Sigmoid colon (tissue), 7 donors: ENCODE measurements around the gene ROR1. TPM values are rescaled to one million over a fixed set of nuclear protein-coding genes. Genes with fewer than 3 reads are reported as not detected.
A peak's percentile ranks its signal among the peaks of the same experiment; 100 is the strongest.

ENCODE experiments used
- DNase-seq: peaks from one replicate; pipeline ENCODE4 v3.0.0-alpha.2; 2019
- H3K27ac ChIP-seq, 4 donors: fragments of 200-600 bp; sonication (generic); one replicate each; pipeline ENCODE4 v1.5.1; 2016 to 2019; ENCODE audit warnings: mild to moderate bottlenecking in 1 of 4
- H3K27me3 ChIP-seq, 3 donors: fragments of 200-600 bp; sonication (generic); one replicate each; pipeline ENCODE4 v1.5.1; 2019; ENCODE audit warnings: mild to moderate bottlenecking in 1 of 3
- H3K36me3 ChIP-seq, 4 donors: fragments of 200-600 bp; sonication (generic); one replicate each; pipeline ENCODE4 v1.5.1; 2016 to 2019
- H3K4me1 ChIP-seq, 4 donors: fragments of 200-600 bp; sonication (generic); one replicate each; pipeline ENCODE4 v1.5.1; 2017 to 2019
- H3K4me3 ChIP-seq, 4 donors: fragments of 200-600 bp; sonication (generic); one replicate each; pipeline ENCODE4 v1.5.1; 2017 to 2019; ENCODE audit warnings: mild to moderate bottlenecking in 2 of 4, moderate library complexity in 1 of 4
- H3K9me3 ChIP-seq, 4 donors: fragments of 200-600 bp in 3 of 4; sonication (generic) in 3 of 4; one replicate each; pipeline versions ENCODE4 v1.5.1 to v1.6.1; 2013 to 2019
- CTCF ChIP-seq, 4 experiments: fragments of 450-650 bp in 3 of 4; fragments of 200-600 bp in 1 of 4; IDR thresholded peaks; one replicate each; pipeline ENCODE4 v1.5.1; 2016 to 2019; ENCODE audit warnings: antibody characterized with exemption in 4 of 4, mild to moderate bottlenecking in 3 of 4, moderate library complexity in 2 of 4
- EP300 ChIP-seq, 4 donors: sonication (generic); formaldehyde crosslinking; IDR thresholded peaks; one replicate each; pipeline ENCODE4 v1.6.1; 2017; ENCODE audit warnings: antibody characterized with exemption in 4 of 4
- POLR2A ChIP-seq, 2 donors: fragments of 450-650 bp; IDR thresholded peaks; one replicate each; pipeline ENCODE4 v1.6.1; 2016; ENCODE audit warnings: antibody characterized with exemption in 2 of 2, mild to moderate bottlenecking in 2 of 2, moderate library complexity in 2 of 2
- POLR2AphosphoS5 ChIP-seq, 4 donors: sonication (generic); formaldehyde crosslinking; IDR thresholded peaks; one replicate each; pipeline ENCODE4 v1.6.1; 2017; ENCODE audit warnings: antibody characterized with exemption in 4 of 4
- WGBS, 2 donors: extraction: QIAGEN DNeasy Blood & Tissue Kit; methylation state at CpG; one replicate each; pipeline ENCODE4 v1.1.7; 2013; 5-methylcytosine and 5-hydroxymethylcytosine counted together
- intact Hi-C: fragments of 100-400 bp; cut with DNase I; formaldehyde crosslinking; loops from one replicate; pipeline ENCODE4 v1.15.1; 2023
- polyA plus RNA-seq, 3 donors: library from polyadenylated mRNA; stranded (reverse); fragments of 200-250 nt; gene quantifications; one replicate each; pipeline ENCODE4 v1.2.3, GENCODE V29; 2013
- total RNA-seq, 4 donors: library from RNA; depleted of rRNA; stranded (reverse); fragments of >200 nt; gene quantifications; one replicate each; pipeline ENCODE4 v1.1.0, GENCODE V29; 2016
- donor health status: healthy with polysubstance abuse.
- donor health status: Bipolar disorder and iron deficiency.
- donor health status: healthy.

The ROR1 gene
- total and polyA plus RNA-seq, 7 donors = under 0.01 to 37.1 (median 27.3) TPM

GRCh38 chr1:63878932-63879331 is 105.1 kb downstream of the ROR1 start:
- 0 to 42% methylated on average over 1 of the region's 1 CpG for WGBS, 2 donors
- DNase-seq = no peak
- Histone ChIP-seq H3K27me3 (no peaks in the 10 kb centered on the region), H3K9me3 (no peaks in the 10 kb centered on the region), H3K36me3 (no peaks in the 10 kb centered on the region), H3K4me3 (no peak overlapping the region), H3K27ac (peak overlapping the region in 2 of 4 donors; percentile 22 to 55), H3K4me1 (peaks cover 0 to 76% (median 63%) of the 10 kb centered on the region in 4 donors)
- TF ChIP-seq POLR2AphosphoS5 (IDR thresholded peaks at IDR 0.05) = no peak
- no peak for TF ChIP-seq EP300 (IDR thresholded peaks at IDR 0.05)
- no peak for TF ChIP-seq POLR2A (IDR thresholded peaks at IDR 0.05)
- no peak for TF ChIP-seq CTCF (IDR thresholded peaks at IDR 0.05)
- intact Hi-C loops = no loop called here

- intact Hi-C loops = no loop called here
- no peaks in the 10 kb centered on the region for H3K36me3 ChIP-seq
- no peaks in the 10 kb centered on the region for H3K9me3 ChIP-seq
- peak overlapping the region in 1 of 4 donors; percentile 39 for H3K27ac ChIP-seq
- H3K27me3 ChIP-seq = no peaks in the 10 kb centered on the region
- H3K4me1 ChIP-seq = peaks cover 0 to 59% (median 46%) of the 10 kb centered on the region in 4 donors
- 94 to 97% methylated on average over 1 of the region's 1 CpG for WGBS, 2 donors
- TF ChIP-seq POLR2AphosphoS5 (IDR thresholded peaks at IDR 0.05) = no peak
- no peak for TF ChIP-seq POLR2A (IDR thresholded peaks at IDR 0.05)
- TF ChIP-seq CTCF (IDR thresholded peaks at IDR 0.05) = no peak
- no peak for TF ChIP-seq EP300 (IDR thresholded peaks at IDR 0.05)
- DNase-seq = no peak
- H3K4me3 ChIP-seq = no peak overlapping the region
Observed at GRCh38 chr1:63880958-63881576, 107.2 kb downstream of the ROR1 start.

GRCh38 chr1:63882048-63882704 is 108.4 kb downstream of the ROR1 start:
- intact Hi-C loops = no loop called here
- H3K4me1 ChIP-seq = peaks cover 0 to 53% (median 45%) of the 10 kb centered on the region in 4 donors

GRCh38 chr1:63883494-63884235 is 109.8 kb downstream of the ROR1 start:
- Histone ChIP-seq H3K36me3 (no peaks in the 10 kb centered on the region), H3K27ac (peak overlapping the region in 1 of 4 donors; percentile 9), H3K27me3 (no peaks in the 10 kb centered on the region), H3K4me3 (no peak overlapping the region), H3K4me1 (peaks cover 0 to 38% (median 32%) of the 10 kb centered on the region in 4 donors), H3K9me3 (no peaks in the 10 kb centered on the region)
- WGBS, 2 donors = 84% methylated on average over 6 of the region's 6 CpGs
- no peak for TF ChIP-seq POLR2AphosphoS5 (IDR thresholded peaks at IDR 0.05)
- TF ChIP-seq CTCF (IDR thresholded peaks at IDR 0.05) = no peak
- intact Hi-C loops = no loop called here
- no peak for DNase-seq

More at GRCh38 chr1:63882048-63882704, 108.4 kb downstream of the ROR1 start:
- Histone ChIP-seq H3K27ac (peak overlapping the region in 2 of 4 donors; percentile 10 to 39), H3K27me3 (no peaks in the 10 kb centered on the region), H3K36me3 (no peaks in the 10 kb centered on the region), H3K9me3 (no peaks in the 10 kb centered on the region), H3K4me3 (no peak overlapping the region)
- DNase-seq = no peak
- TF ChIP-seq EP300 (IDR thresholded peaks at IDR 0.05) = no peak
- no peak for TF ChIP-seq CTCF (IDR thresholded peaks at IDR 0.05)
- no peak for TF ChIP-seq POLR2AphosphoS5 (IDR thresholded peaks at IDR 0.05)
- no peak for TF ChIP-seq POLR2A (IDR thresholded peaks at IDR 0.05)
- WGBS, 2 donors = 87 to 91% methylated on average over 4 of the region's 4 CpGs
